Duodenal mucosa (tissue), 2 donors: ENCODE results near the gene MACROD2.

Experiments used
- H3K27ac ChIP-seq: one replicate; pipeline ENCODE4 v1.7.0; 2013; ENCODE audit warnings: low read depth, low read length
- H3K27me3 ChIP-seq, 2 donors: one replicate each; pipeline ENCODE4 v1.7.0; 2013; ENCODE audit warnings: low read length in 2 of 2, control low read depth in 1 of 2; ENCODE audit not compliant: insufficient read depth in 2 of 2, control insufficient read depth in 1 of 2
- H3K36me3 ChIP-seq, 2 donors: one replicate each; pipeline ENCODE4 v1.7.0; 2013; ENCODE audit warnings: low read length in 2 of 2, control low read depth in 1 of 2; ENCODE audit not compliant: insufficient read depth in 2 of 2, control insufficient read depth in 1 of 2
- H3K4me1 ChIP-seq, 2 donors: one replicate each; pipeline ENCODE4 v1.7.0; 2013; ENCODE audit warnings: low read length in 2 of 2, control low read depth in 1 of 2; ENCODE audit not compliant: insufficient read depth in 2 of 2, control insufficient read depth in 1 of 2
- H3K4me3 ChIP-seq, 2 donors: one replicate each; pipeline ENCODE4 v1.7.0; 2013; ENCODE audit warnings: low read length in 2 of 2, low read depth in 1 of 2
- H3K9ac ChIP-seq, 2 donors: one replicate each; pipeline ENCODE4 v1.7.0; 2013; ENCODE audit warnings: low read length in 2 of 2, low read depth in 1 of 2
- H3K9me3 ChIP-seq, 2 donors: one replicate each; pipeline ENCODE4 v1.7.0; 2013; ENCODE audit warnings: low read length in 2 of 2, control low read depth in 1 of 2; ENCODE audit not compliant: control insufficient read depth in 1 of 2

The MACROD2 gene

GRCh38 chr20:15930311-15931305, 1935.3 kb downstream of the MACROD2 start:
- Histone ChIP-seq H3K4me1 (no peaks in the 10 kb centered on the region), H3K27me3 (no peaks in the 10 kb centered on the region), H3K9ac (no peak overlapping the region), H3K9me3 (no peaks in the 10 kb centered on the region), H3K36me3 (no peaks in the 10 kb centered on the region), H3K4me3 (no peak overlapping the region), H3K27ac (no peak overlapping the region)

- H3K27ac ChIP-seq = no peak overlapping the region
- no peak overlapping the region for H3K4me3 ChIP-seq
- H3K9ac ChIP-seq = no peak overlapping the region
- H3K9me3 ChIP-seq = no peaks in the 10 kb centered on the region
- no peaks in the 10 kb centered on the region for H3K4me1 ChIP-seq
- no peaks in the 10 kb centered on the region for H3K36me3 ChIP-seq
- no peaks in the 10 kb centered on the region for H3K27me3 ChIP-seq
Measured at GRCh38 chr20:15931897-15932296, 1936.6 kb downstream of the MACROD2 start.

- Histone ChIP-seq H3K9me3 (peaks cover 0 to 2% of the 10 kb centered on the region in 2 donors), H3K27ac (no peak overlapping the region), H3K4me3 (no peak overlapping the region), H3K27me3 (no peaks in the 10 kb centered on the region), H3K36me3 (no peaks in the 10 kb centered on the region), H3K4me1 (no peaks in the 10 kb centered on the region), H3K9ac (no peak overlapping the region)
Measured at GRCh38 chr20:15937179-15937578, 1941.9 kb downstream of the MACROD2 start.

- Histone ChIP-seq H3K9me3 (peaks cover 0 to 2% of the 10 kb centered on the region in 2 donors), H3K4me3 (no peak overlapping the region), H3K9ac (no peak overlapping the region), H3K27ac (no peak overlapping the region), H3K36me3 (no peaks in the 10 kb centered on the region), H3K4me1 (no peaks in the 10 kb centered on the region), H3K27me3 (no peaks in the 10 kb centered on the region)
Measured at GRCh38 chr20:15938847-15939246, 1943.5 kb downstream of the MACROD2 start.

- H3K4me1 ChIP-seq = no peaks in the 10 kb centered on the region
- no peak overlapping the region for H3K4me3 ChIP-seq
- no peak overlapping the region for H3K27ac ChIP-seq
- peaks cover 0 to 2% of the 10 kb centered on the region in 2 donors for H3K9me3 ChIP-seq
- no peaks in the 10 kb centered on the region for H3K36me3 ChIP-seq
- H3K9ac ChIP-seq = no peak overlapping the region
- H3K27me3 ChIP-seq = no peaks in the 10 kb centered on the region
Measured at GRCh38 chr20:15940127-15940526, 1944.8 kb downstream of the MACROD2 start.

GRCh38 chr20:15942130-15942529, 1946.8 kb downstream of the MACROD2 start:
- no peaks in the 10 kb centered on the region for H3K4me1 ChIP-seq
- no peaks in the 10 kb centered on the region for H3K27me3 ChIP-seq
- H3K9me3 ChIP-seq = peaks cover 0 to 2% of the 10 kb centered on the region in 2 donors
- no peaks in the 10 kb centered on the region for H3K36me3 ChIP-seq
- H3K4me3 ChIP-seq = no peak overlapping the region
- H3K27ac ChIP-seq = no peak overlapping the region
- H3K9ac ChIP-seq = no peak overlapping the region

GRCh38 chr20:15945289-15945688, 1950.0 kb downstream of the MACROD2 start:
- Histone ChIP-seq H3K36me3 (no peaks in the 10 kb centered on the region), H3K9ac (no peak overlapping the region), H3K4me1 (no peaks in the 10 kb centered on the region), H3K27ac (no peak overlapping the region), H3K9me3 (no peaks in the 10 kb centered on the region), H3K27me3 (no peaks in the 10 kb centered on the region), H3K4me3 (no peak overlapping the region)

- no peak overlapping the region for H3K27ac ChIP-seq
- no peaks in the 10 kb centered on the region for H3K9me3 ChIP-seq
- no peaks in the 10 kb centered on the region for H3K27me3 ChIP-seq
- no peak overlapping the region for H3K4me3 ChIP-seq
- H3K4me1 ChIP-seq = no peaks in the 10 kb centered on the region
- no peaks in the 10 kb centered on the region for H3K36me3 ChIP-seq
- H3K9ac ChIP-seq = no peak overlapping the region
Measured at GRCh38 chr20:15949391-15949790, 1954.1 kb downstream of the MACROD2 start.

GRCh38 chr20:15951658-15952057, 1956.3 kb downstream of the MACROD2 start:
- Histone ChIP-seq H3K27me3 (no peaks in the 10 kb centered on the region), H3K9ac (no peak overlapping the region), H3K27ac (no peak overlapping the region), H3K9me3 (no peaks in the 10 kb centered on the region), H3K4me1 (no peaks in the 10 kb centered on the region), H3K4me3 (no peak overlapping the region), H3K36me3 (no peaks in the 10 kb centered on the region)

GRCh38 chr20:15958142-15958541, 1962.8 kb downstream of the MACROD2 start:
- H3K9ac ChIP-seq = no peak overlapping the region
- no peak overlapping the region for H3K27ac ChIP-seq
- H3K9me3 ChIP-seq = no peaks in the 10 kb centered on the region
- no peaks in the 10 kb centered on the region for H3K36me3 ChIP-seq
- H3K4me3 ChIP-seq = no peak overlapping the region
- no peaks in the 10 kb centered on the region for H3K27me3 ChIP-seq
- no peaks in the 10 kb centered on the region for H3K4me1 ChIP-seq
